RWPE1 (cell line): ENCODE results near the gene CALHM3.

Source experiments
- CTCF ChIA-PET: fragments of 350-600 bp; sonication (Branson Sonifier 250); formaldehyde crosslinking; extraction: SDS; loops from one replicate; lab custom pipeline; 2021; lab: Yijun Ruan, JAX
- POLR2A ChIA-PET: fragments of 400-600 bp; formaldehyde crosslinking; extraction: SDS; loops from one replicate; lab custom pipeline; 2020; ENCODE audit warnings: antibody characterized with exemption; ENCODE audit not compliant: low non-redundant PET; lab: Yijun Ruan, JAX
- DNase-seq: peaks from one replicate; pipeline ENCODE4 v3.0.0; 2012; ENCODE audit warnings: low spot score
- H3K27ac ChIP-seq: fragments of 450-650 bp; 2 replicates; pipeline ENCODE4 v1.5.1; 2017
- TF ChIP-seq, protein P1 (sequence below): fragments of 450-650 bp; conservative IDR thresholded peaks from 2 replicates; pipeline ENCODE4 v1.5.1; 2017; ENCODE audit warnings: low read depth, mild to moderate bottlenecking

CALHM3 gene

DNA sequence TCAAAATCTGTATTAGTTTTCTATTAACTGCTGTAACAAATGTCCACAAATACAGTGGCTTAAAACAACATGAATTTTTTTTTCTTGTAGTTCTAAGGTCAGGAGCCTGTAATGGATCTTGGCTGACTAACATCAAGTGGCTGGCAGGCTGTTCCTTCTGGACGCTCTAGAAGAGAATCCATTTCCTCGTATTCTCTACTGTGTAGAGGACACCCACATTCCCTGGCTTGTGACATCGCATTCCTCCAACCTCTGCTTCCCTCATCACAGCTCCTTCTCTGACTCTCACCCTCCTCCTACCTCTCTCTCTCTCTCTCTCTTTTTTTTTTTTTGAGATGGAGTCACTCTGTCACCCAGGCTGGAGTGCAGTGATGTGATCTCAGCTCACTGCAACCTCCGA lies 15.5 kb downstream of the CALHM3 start:
- ChIA-PET CTCF (interaction anchor here (0.6 kb wide), 1 partner anchor 1997 kb away, joined by 3 read pairs; no protein-coding TSS in a partner anchor), POLR2A (no interaction called here)
- DNase-seq: no peak
- H3K27ac ChIP-seq: no peak overlapping the region
- TF ChIP-seq, protein P1, sequence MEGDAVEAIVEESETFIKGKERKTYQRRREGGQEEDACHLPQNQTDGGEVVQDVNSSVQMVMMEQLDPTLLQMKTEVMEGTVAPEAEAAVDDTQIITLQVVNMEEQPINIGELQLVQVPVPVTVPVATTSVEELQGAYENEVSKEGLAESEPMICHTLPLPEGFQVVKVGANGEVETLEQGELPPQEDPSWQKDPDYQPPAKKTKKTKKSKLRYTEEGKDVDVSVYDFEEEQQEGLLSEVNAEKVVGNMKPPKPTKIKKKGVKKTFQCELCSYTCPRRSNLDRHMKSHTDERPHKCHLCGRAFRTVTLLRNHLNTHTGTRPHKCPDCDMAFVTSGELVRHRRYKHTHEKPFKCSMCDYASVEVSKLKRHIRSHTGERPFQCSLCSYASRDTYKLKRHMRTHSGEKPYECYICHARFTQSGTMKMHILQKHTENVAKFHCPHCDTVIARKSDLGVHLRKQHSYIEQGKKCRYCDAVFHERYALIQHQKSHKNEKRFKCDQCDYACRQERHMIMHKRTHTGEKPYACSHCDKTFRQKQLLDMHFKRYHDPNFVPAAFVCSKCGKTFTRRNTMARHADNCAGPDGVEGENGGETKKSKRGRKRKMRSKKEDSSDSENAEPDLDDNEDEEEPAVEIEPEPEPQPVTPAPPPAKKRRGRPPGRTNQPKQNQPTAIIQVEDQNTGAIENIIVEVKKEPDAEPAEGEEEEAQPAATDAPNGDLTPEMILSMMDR: no peak

DNA sequence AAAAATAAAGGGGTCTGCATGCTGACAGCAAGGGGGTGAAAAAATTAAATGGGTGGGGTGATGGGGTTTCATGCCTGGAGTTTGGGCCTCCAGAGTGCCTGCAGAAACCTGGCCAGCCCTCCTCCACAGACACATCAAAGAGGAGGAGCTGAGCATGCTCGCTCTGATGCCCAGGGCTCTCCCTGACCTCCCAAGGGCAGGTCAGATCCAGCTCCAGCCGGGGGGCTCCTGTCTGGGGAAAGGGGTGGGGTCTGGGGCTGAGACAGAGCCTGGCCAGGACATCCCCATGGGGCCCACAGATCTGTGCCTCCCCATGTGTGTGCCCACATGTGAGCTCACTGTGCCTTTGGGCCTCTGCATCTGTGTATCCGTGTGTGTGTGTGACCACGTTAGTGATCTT lies 19.4 kb downstream of the CALHM3 start:
- no peak overlapping the region for H3K27ac ChIP-seq
- no peak for DNase-seq
- CTCF ChIA-PET: no interaction called here
- TF ChIP-seq, protein P1: no peak
- POLR2A ChIA-PET: interaction anchor here (0.7 kb wide), 1 partner anchor 33 kb away, joined by 3 read pairs; no protein-coding TSS in a partner anchor

DNA sequence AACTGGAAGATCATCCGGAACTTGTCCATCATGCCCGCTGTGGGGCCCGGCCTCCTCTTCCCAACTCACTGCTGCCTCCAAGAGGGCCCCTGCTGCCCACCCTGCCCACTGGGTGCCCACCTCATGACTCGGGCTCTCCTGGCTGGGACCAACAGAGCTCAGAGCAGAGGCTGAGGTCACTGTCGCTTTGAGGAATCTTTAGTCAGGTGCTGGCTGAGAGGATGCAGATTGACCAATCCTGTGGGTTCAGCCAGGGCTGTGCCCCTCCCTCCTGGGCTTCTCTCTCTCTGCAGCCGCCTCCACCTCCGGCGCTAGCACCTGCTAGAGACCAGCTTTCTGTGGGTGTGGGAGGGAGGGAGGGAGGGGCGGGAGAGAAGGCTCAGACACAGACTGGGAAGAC lies 20.3 kb downstream of the CALHM3 start, which contains the start of gene CALHM1:
TSS of gene CALHM1 (minus strand) at position 181 of the 400 bp plus-strand sequence. CDS start at position 32, 149 bp downstream.
- DNase-seq: peak; percentile 54
- TF ChIP-seq, protein P1: no peak
- CTCF ChIA-PET: interaction anchor here (0.6 kb wide), 2 partner anchors 253 to 277 kb away, joined by 3 to 4 read pairs; no protein-coding TSS in a partner anchor
- POLR2A ChIA-PET: no interaction called here
- H3K27ac ChIP-seq: no peak within 1 kb of the TSS

DNA sequence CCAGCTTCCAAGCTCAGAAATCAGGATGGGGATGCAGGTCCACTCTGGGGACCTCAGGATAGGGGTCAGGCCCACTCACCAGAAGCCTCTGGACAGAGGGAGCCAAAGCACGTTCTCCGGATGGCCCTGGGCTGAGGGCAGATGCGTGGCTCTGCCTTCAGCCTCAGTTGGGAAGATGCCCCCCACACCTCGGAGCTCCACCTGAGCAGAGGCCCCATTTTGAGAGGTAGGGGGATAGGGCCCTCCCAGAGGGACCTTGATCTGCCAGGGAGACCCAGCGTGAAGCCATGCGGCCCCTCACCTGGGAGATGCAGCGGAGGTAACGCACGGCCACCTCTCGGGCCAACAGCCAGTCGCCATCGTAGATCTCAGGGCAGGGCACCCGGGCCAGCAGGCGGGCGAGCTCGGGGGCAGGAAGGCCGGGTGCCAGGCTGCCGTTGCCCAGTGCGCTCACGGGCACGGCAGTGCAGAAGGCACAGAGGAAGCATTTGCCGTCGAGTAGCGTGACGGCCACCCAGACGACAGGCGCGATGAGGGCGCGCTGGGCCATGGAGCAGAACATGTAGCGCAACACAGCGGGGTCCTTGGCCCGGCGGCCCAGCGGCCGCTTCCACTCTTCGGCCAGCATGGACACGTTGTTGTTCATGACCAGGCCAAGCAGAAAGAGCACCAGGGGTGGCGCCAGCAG lies 21.0 kb downstream of the CALHM3 start:
- no peak for DNase-seq
- POLR2A ChIA-PET: no interaction called here
- H3K27ac ChIP-seq: no peak overlapping the region
- CTCF ChIA-PET: no interaction called here
- TF ChIP-seq, protein P1: no peak

DNA sequence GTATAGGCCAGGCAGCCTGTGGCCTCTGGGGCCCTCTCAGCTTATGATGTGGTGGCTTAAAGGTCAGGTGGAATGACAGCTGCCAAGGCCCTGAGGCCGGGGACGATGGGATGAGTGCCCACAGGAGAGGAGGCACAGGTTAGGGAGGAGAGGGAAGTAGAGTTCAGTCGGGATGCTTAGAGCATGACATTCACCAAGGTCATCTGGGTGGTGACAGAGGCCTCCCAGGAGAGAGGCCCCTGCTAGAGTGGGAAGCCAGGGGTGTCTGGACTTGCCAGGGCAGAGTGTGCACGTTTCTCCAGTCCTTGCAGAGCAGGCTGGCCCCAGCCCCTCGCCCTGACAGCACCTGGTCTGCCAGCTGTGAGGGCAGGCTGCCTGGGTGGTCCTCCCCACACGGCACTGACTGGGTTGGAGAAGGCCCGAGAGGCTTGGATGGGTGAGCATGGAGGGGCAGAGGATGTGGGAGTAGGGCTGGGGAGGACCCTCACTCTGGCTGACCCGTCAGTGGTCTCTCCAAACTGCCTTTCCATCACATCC lies 21.8 kb downstream of the CALHM3 start:
- ChIA-PET POLR2A (no interaction called here), CTCF (interaction anchor here (0.7 kb wide), 1 partner anchor 16 kb away, joined by 4 read pairs; no protein-coding TSS in a partner anchor)
- no peak for DNase-seq
- TF ChIP-seq, protein P1: no peak
- peak overlapping the region; percentile 5; the same call in 1 of the 2 replicates for H3K27ac ChIP-seq

DNA sequence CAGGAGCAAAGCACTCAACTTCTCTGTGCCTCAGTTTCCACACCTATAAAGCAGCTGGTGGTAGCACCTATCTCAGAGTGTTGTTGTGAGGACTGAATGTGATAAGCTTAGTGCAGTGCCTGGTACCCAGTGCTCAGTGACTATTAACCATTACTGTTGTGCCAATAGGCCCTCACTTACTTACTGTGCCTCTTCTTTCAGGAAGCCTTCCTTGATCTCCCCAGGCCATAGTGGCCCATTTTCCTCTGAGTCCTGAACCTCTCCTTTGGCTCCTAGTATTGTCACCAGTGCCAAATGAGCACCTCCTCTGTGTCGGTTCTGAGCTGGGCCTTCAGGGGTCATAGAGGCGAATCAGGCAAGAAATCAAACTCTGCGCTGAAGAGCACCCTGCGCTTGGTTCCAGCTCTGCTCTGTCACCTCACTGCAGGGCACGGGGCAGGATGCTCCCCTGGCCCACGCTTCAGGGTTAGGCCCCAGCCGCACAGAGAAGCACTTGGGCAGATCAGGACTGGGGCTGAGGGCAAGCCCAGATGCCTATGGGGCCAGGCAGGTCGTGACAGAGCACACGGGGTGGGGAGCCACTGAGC lies 22.9 kb downstream of the CALHM3 start:
- POLR2A ChIA-PET: no interaction called here
- DNase-seq: no peak

More for the DNA sequence above, 22.9 kb downstream of the CALHM3 start:
- TF ChIP-seq, protein P1: no peak
- CTCF ChIA-PET: interaction anchor here (1.2 kb wide), 1 partner anchor 29 kb away, joined by 3 read pairs; no protein-coding TSS in a partner anchor
- no peak overlapping the region; the same call in 1 of the 2 replicates for H3K27ac ChIP-seq
